LNCaP clone FGC (cell line): ENCODE results near the gene ADRM1.

Experiments used
- DNase-seq: peaks from one replicate; pipeline ENCODE4 v3.0.0-alpha.2; 2011; ENCODE audit warnings: low read depth
- H3K4me3 ChIP-seq: 2 replicates; pipeline ENCODE4 v1.5.1; 2011; ENCODE audit warnings: mild to moderate bottlenecking, low read depth, low read length, control low read depth
- CTCF ChIP-seq: IDR thresholded peaks from 2 replicates; pipeline ENCODE4 v1.5.1; 2012; ENCODE audit warnings: mild to moderate bottlenecking; ENCODE audit not compliant: control insufficient read depth, insufficient read depth; ENCODE audit errors: extremely low read depth

Gene ADRM1

GRCh38 chr20:62302341-62303061 is at the start of gene ADRM1:
ADRM1 (plus strand) TSS chr20:62302997; CDS start chr20:62303569, 572 bp downstream.
- peak; percentile 82 for DNase-seq
- peak; percentile 88 for TF ChIP-seq CTCF
- H3K4me3 ChIP-seq, result peak within 1 kb of the TSS; percentile 94

- TF ChIP-seq CTCF, result no peak
These were observed 49.4 kb upstream of the ADRM1 start for GRCh38 chr20:62253398-62253797.

GRCh38 chr20:62254021-62254724 is 48.6 kb upstream of the ADRM1 start:
- TF ChIP-seq CTCF, result no peak
- no peak overlapping the region for H3K4me3 ChIP-seq

More at GRCh38 chr20:62253398-62253797, 49.4 kb upstream of the ADRM1 start:
- no peak for DNase-seq
- no peak overlapping the region for H3K4me3 ChIP-seq

GRCh38 chr20:62255976-62256375 is 46.8 kb upstream of the ADRM1 start:
- no peak for DNase-seq
- TF ChIP-seq CTCF, result no peak
- no peak overlapping the region for H3K4me3 ChIP-seq

More at GRCh38 chr20:62254021-62254724, 48.6 kb upstream of the ADRM1 start:
- DNase-seq, result no peak

- no peak for DNase-seq
- no peak overlapping the region for H3K4me3 ChIP-seq
- no peak for TF ChIP-seq CTCF
These were observed 44.1 kb upstream of the ADRM1 start for GRCh38 chr20:62258499-62259293.

- no peak for TF ChIP-seq CTCF
- no peak overlapping the region for H3K4me3 ChIP-seq
- DNase-seq, result no peak
These were observed 43.6 kb upstream of the ADRM1 start for GRCh38 chr20:62259294-62259565.
